Measurements from ENCODE around the gene VWA5A. TPM values are rescaled to one million over a fixed set of nuclear protein-coding genes. Genes with fewer than 3 reads are reported as not detected.

VWA5A gene
- total RNA-seq, 1 experiment from 2014 or later, result 3.1 TPM

GRCh38 chr11:124152770-124153407 lies 37.6 kb downstream of the VWA5A start:
- BruUV-seq (replicated peaks), result no TSS peak
- in situ Hi-C loops (cut with HindIII; ENCODE audit: low pct_unique_long_range_greater_than_20kb, low sequenced_read_pairs) (no loop called here), intact Hi-C loops (cut with micrococcal nuclease; ENCODE audit: unreplicated experiment) (no loop called here)
- Histone ChIP-seq H3K27me3 (ENCODE audit: control insufficient read depth, insufficient read depth, low read length) (no peaks in the 10 kb centered on the region), H3K4me1 (ENCODE audit: control insufficient read depth, insufficient read depth, low read length) (no peaks in the 10 kb centered on the region), H3K36me3 (ENCODE audit: control insufficient read depth, insufficient read depth, low read length) (no peaks in the 10 kb centered on the region), H3K4me3 (ENCODE audit: low read depth in 2 of 2, low read length in 2 of 2) (no peak overlapping the region), H3K27ac (ENCODE audit: low read length) (no peak overlapping the region), H3K9me3 (ENCODE audit: control insufficient read depth, insufficient read depth, low read depth, low read length) (no peaks in the 10 kb centered on the region; the same call in 1 of the 2 replicates)
- ChIA-PET CTCF (no interaction called here), POLR2A (no interaction called here)
- DNase-seq (ENCODE audit: low read depth, low spot score), result no peak
- TF ChIP-seq SIN3A (IDR thresholded peaks at IDR 0.05; ENCODE audit: borderline replicate concordance, insufficient read depth, low read depth, low read length), result no peak
- TF ChIP-seq, protein P1, sequence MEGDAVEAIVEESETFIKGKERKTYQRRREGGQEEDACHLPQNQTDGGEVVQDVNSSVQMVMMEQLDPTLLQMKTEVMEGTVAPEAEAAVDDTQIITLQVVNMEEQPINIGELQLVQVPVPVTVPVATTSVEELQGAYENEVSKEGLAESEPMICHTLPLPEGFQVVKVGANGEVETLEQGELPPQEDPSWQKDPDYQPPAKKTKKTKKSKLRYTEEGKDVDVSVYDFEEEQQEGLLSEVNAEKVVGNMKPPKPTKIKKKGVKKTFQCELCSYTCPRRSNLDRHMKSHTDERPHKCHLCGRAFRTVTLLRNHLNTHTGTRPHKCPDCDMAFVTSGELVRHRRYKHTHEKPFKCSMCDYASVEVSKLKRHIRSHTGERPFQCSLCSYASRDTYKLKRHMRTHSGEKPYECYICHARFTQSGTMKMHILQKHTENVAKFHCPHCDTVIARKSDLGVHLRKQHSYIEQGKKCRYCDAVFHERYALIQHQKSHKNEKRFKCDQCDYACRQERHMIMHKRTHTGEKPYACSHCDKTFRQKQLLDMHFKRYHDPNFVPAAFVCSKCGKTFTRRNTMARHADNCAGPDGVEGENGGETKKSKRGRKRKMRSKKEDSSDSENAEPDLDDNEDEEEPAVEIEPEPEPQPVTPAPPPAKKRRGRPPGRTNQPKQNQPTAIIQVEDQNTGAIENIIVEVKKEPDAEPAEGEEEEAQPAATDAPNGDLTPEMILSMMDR (IDR thresholded peaks at IDR 0.05), result no peak; the same call in 1 of the 2 replicates
- TF ChIP-seq, protein P2, sequence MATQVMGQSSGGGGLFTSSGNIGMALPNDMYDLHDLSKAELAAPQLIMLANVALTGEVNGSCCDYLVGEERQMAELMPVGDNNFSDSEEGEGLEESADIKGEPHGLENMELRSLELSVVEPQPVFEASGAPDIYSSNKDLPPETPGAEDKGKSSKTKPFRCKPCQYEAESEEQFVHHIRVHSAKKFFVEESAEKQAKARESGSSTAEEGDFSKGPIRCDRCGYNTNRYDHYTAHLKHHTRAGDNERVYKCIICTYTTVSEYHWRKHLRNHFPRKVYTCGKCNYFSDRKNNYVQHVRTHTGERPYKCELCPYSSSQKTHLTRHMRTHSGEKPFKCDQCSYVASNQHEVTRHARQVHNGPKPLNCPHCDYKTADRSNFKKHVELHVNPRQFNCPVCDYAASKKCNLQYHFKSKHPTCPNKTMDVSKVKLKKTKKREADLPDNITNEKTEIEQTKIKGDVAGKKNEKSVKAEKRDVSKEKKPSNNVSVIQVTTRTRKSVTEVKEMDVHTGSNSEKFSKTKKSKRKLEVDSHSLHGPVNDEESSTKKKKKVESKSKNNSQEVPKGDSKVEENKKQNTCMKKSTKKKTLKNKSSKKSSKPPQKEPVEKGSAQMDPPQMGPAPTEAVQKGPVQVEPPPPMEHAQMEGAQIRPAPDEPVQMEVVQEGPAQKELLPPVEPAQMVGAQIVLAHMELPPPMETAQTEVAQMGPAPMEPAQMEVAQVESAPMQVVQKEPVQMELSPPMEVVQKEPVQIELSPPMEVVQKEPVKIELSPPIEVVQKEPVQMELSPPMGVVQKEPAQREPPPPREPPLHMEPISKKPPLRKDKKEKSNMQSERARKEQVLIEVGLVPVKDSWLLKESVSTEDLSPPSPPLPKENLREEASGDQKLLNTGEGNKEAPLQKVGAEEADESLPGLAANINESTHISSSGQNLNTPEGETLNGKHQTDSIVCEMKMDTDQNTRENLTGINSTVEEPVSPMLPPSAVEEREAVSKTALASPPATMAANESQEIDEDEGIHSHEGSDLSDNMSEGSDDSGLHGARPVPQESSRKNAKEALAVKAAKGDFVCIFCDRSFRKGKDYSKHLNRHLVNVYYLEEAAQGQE (IDR thresholded peaks at IDR 0.05; ENCODE audit: insufficient read depth in 1 of 2, low read depth in 2 of 2, low read length in 1 of 2), result no peak
- no peak for ATAC-seq

DNA sequence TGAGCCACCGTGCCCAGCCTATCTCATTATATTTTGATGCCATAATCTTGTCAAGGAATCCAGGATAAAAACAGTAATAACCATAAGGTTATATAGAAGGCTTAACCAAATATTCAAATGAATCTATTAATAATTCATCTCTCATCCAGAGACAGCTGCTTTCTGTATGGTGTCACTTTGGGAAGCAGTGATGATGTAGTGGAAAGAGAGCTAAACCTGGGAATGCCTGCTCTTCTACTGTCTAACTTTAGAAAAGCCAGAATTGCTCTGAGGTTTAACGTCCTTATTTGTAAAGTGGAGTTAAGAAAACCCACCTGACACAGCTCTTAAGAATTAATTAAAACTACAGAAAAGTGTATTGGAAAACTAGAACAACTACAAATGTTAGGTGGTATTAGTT lies 38.6 kb downstream of the VWA5A start:
- ChIA-PET POLR2A (no interaction called here), CTCF (no interaction called here)
- ATAC-seq, result no peak

More for the DNA sequence above, 38.6 kb downstream of the VWA5A start:
- no peaks in the 10 kb centered on the region for H3K36me3 ChIP-seq (ENCODE audit: control insufficient read depth, insufficient read depth, low read length)
- H3K9me3 ChIP-seq (ENCODE audit: control insufficient read depth, insufficient read depth, low read depth, low read length), result no peaks in the 10 kb centered on the region; the same call in 1 of the 2 replicates
- H3K4me1 ChIP-seq (ENCODE audit: control insufficient read depth, insufficient read depth, low read length), result no peaks in the 10 kb centered on the region
- no peaks in the 10 kb centered on the region for H3K27me3 ChIP-seq (ENCODE audit: control insufficient read depth, insufficient read depth, low read length)
- in situ Hi-C loops (cut with HindIII; ENCODE audit: low pct_unique_long_range_greater_than_20kb, low sequenced_read_pairs), result no loop called here
- no peak overlapping the region for H3K27ac ChIP-seq (ENCODE audit: low read length)
- no peak for TF ChIP-seq TCF7L2 (IDR thresholded peaks at IDR 0.05; ENCODE audit: low read depth, low read length)
- TF ChIP-seq SIN3A (IDR thresholded peaks at IDR 0.05; ENCODE audit: borderline replicate concordance, insufficient read depth, low read depth, low read length), result no peak
- no peak for TF ChIP-seq POLR2AphosphoS5 (IDR thresholded peaks at IDR 0.05; ENCODE audit: low read depth, low read length)
- TF ChIP-seq, protein P2 (IDR thresholded peaks at IDR 0.05; ENCODE audit: insufficient read depth in 1 of 2, low read depth in 2 of 2, low read length in 1 of 2), result no peak
- TF ChIP-seq, protein P1 (IDR thresholded peaks at IDR 0.05), result no peak
- DNase-seq (ENCODE audit: low read depth, low spot score), result no peak
- BruUV-seq (replicated peaks), result no TSS peak
- intact Hi-C loops (cut with micrococcal nuclease; ENCODE audit: unreplicated experiment), result no loop called here
- H3K4me3 ChIP-seq (ENCODE audit: low read depth in 2 of 2, low read length in 2 of 2), result no peak overlapping the region

Data from Panc1 (cell line).